Measurements from ENCODE around the gene EFNA2.

Gene EFNA2

GRCh38 chr19:1262623-1263123 is 23.0 kb upstream of the EFNA2 start:
- no peak for TF ChIP-seq CTCF (IDR thresholded peaks at IDR 0.05; ENCODE audit: insufficient read depth, low read length, poor library complexity, severe bottlenecking)
- Histone ChIP-seq H3K27me3 (replicated peaks; ENCODE audit: control insufficient read depth, insufficient read depth, low read length) (no peaks in the 10 kb centered on the region; the same call in 1 of the 2 replicates), H3K4me3 (replicated peaks; ENCODE audit: low read depth, low read length) (peak overlapping the region; percentile 81), H3K36me3 (ENCODE audit: control insufficient read depth, insufficient read depth, low read length) (peaks cover 1% of the 10 kb centered on the region; the same call in 1 of the 2 replicates)
- DNase-seq (ENCODE audit: extremely low read depth, insufficient read length): no peak

- H3K27me3 ChIP-seq (replicated peaks; ENCODE audit: control insufficient read depth, insufficient read depth, low read length): no peaks in the 10 kb centered on the region; the same call in 1 of the 2 replicates
- TF ChIP-seq CTCF (IDR thresholded peaks at IDR 0.05; ENCODE audit: insufficient read depth, low read length, poor library complexity, severe bottlenecking): no peak
- no peaks in the 10 kb centered on the region for H3K36me3 ChIP-seq (ENCODE audit: control insufficient read depth, insufficient read depth, low read length)
- H3K4me3 ChIP-seq (replicated peaks; ENCODE audit: low read depth, low read length): peak overlapping the region; percentile 81
- DNase-seq (ENCODE audit: extremely low read depth, insufficient read length): peak; percentile 64
Measured at GRCh38 chr19:1263188-1263587, 22.5 kb upstream of the EFNA2 start.

- Histone ChIP-seq H3K27me3 (replicated peaks; ENCODE audit: control insufficient read depth, insufficient read depth, low read length) (no peaks in the 10 kb centered on the region; the same call in 1 of the 2 replicates), H3K36me3 (ENCODE audit: control insufficient read depth, insufficient read depth, low read length) (no peaks in the 10 kb centered on the region), H3K4me3 (replicated peaks; ENCODE audit: low read depth, low read length) (no peak overlapping the region)
- no peak for TF ChIP-seq CTCF (IDR thresholded peaks at IDR 0.05; ENCODE audit: insufficient read depth, low read length, poor library complexity, severe bottlenecking)
- DNase-seq (ENCODE audit: extremely low read depth, insufficient read length): peak; percentile 86
Measured at GRCh38 chr19:1264801-1265614, 20.7 kb upstream of the EFNA2 start.

- TF ChIP-seq CTCF (IDR thresholded peaks at IDR 0.05; ENCODE audit: insufficient read depth, low read length, poor library complexity, severe bottlenecking): no peak
- H3K27me3 ChIP-seq (replicated peaks; ENCODE audit: control insufficient read depth, insufficient read depth, low read length): no peaks in the 10 kb centered on the region; the same call in 1 of the 2 replicates
- no peaks in the 10 kb centered on the region for H3K36me3 ChIP-seq (ENCODE audit: control insufficient read depth, insufficient read depth, low read length)
- peak overlapping the region; percentile 52 for H3K4me3 ChIP-seq (replicated peaks; ENCODE audit: low read depth, low read length)
- DNase-seq (ENCODE audit: extremely low read depth, insufficient read length): peak; percentile 69
Measured at GRCh38 chr19:1265615-1266128, 20.0 kb upstream of the EFNA2 start.

DNA sequence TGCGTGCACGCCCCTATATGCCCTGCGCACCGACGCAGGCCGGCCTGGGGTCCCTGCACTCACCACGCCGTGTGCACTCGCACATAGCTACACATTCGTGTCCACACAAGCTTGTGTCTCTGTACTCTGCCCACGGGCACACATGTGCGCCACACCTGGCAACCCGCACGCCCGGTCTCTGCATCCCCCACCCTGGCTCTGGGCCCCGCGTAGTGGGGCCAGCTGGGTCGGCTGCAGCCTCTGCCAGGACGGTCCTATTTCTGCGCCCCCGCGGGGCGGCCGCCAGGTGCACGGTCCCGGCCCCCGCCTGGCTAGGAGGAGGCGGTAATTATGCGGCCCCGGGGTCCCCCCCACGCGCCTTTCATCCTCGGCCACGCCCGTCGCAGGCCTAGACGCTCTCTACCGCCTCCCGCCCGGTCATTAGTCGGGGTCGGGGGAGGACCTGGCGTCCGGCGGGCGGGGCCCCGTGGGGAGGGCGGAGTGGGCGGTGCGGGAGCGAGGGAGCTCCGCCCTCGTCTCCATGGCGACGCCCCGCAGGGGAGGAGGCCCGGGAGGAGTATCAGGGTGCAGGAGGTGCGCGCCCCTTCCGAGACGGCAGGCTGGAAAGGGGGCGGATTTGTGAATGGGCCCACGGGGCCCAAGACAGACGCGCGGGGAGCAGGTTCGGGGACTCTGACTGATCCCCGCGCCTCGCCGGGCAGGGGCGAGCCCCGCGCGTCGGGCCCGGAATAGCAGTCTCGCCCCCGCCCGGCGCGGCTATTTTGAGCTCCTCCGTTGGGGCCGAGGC is 19.4 kb upstream of the EFNA2 start:
- peak; percentile 92 for DNase-seq (ENCODE audit: extremely low read depth, insufficient read length)
- H3K27me3 ChIP-seq (replicated peaks; ENCODE audit: control insufficient read depth, insufficient read depth, low read length): no peaks in the 10 kb centered on the region; the same call in 1 of the 2 replicates

More for the DNA sequence above, 19.4 kb upstream of the EFNA2 start:
- H3K4me3 ChIP-seq (replicated peaks; ENCODE audit: low read depth, low read length): peak overlapping the region; percentile 52
- no peak for TF ChIP-seq CTCF (IDR thresholded peaks at IDR 0.05; ENCODE audit: insufficient read depth, low read length, poor library complexity, severe bottlenecking)
- peaks cover 5% of the 10 kb centered on the region; the same call in 1 of the 2 replicates for H3K36me3 ChIP-seq (ENCODE audit: control insufficient read depth, insufficient read depth, low read length)
